GM21515 (cell line): ENCODE measurements around the gene SLC2A9.

ENCODE experiments used
- ATAC-seq: cut with Tn5 transposase; IDR thresholded peaks from one replicate; pipeline ENCODE4 v1.9.1; 2021; ENCODE audit not compliant: unreplicated experiment

Gene SLC2A9

GRCh38 chr4:10020106-10020505 is 1.2 kb downstream of the SLC2A9 start:
- no peak for ATAC-seq

GRCh38 chr4:10019521-10020051 is 1.7 kb downstream of the SLC2A9 start:
- ATAC-seq = no peak

GRCh38 chr4:10018818-10019461 is 2.4 kb downstream of the SLC2A9 start:
- peak; percentile 96 for ATAC-seq

- no peak for ATAC-seq
Measured at GRCh38 chr4:10017037-10017893, 4.0 kb downstream of the SLC2A9 start.

- no peak for ATAC-seq
Measured at GRCh38 chr4:10016169-10016568, 5.1 kb downstream of the SLC2A9 start.

- no peak for ATAC-seq
Measured at GRCh38 chr4:10015140-10015753, 6.0 kb downstream of the SLC2A9 start.

GRCh38 chr4:10013722-10014121 is 7.6 kb downstream of the SLC2A9 start:
- peak; percentile 43 for ATAC-seq

GRCh38 chr4:10011885-10012284 is 9.4 kb downstream of the SLC2A9 start:
- ATAC-seq = no peak

- no peak for ATAC-seq
Measured at GRCh38 chr4:10011277-10011676, 10.0 kb downstream of the SLC2A9 start.

- ATAC-seq = no peak
Measured at GRCh38 chr4:10009861-10010500, 11.3 kb downstream of the SLC2A9 start.

GRCh38 chr4:10008609-10009005 is 12.7 kb downstream of the SLC2A9 start:
- no peak for ATAC-seq

- ATAC-seq = peak; percentile 47
Measured at GRCh38 chr4:10007793-10008608, 13.3 kb downstream of the SLC2A9 start.

- peak; percentile 51 for ATAC-seq
Measured at GRCh38 chr4:10007436-10007740, 13.9 kb downstream of the SLC2A9 start.

GRCh38 chr4:10006601-10007435 is 14.5 kb downstream of the SLC2A9 start:
- peak; percentile 12 for ATAC-seq

- ATAC-seq = peak; percentile 38
Measured at GRCh38 chr4:10006231-10006600, 15.1 kb downstream of the SLC2A9 start.

- no peak for ATAC-seq
Measured at GRCh38 chr4:10005632-10006031, 15.7 kb downstream of the SLC2A9 start.

GRCh38 chr4:10003666-10004065 is 17.6 kb downstream of the SLC2A9 start:
- ATAC-seq = no peak

- no peak for ATAC-seq
Measured at GRCh38 chr4:10002278-10002677, 19.0 kb downstream of the SLC2A9 start.

GRCh38 chr4:10001757-10002156 is 19.5 kb downstream of the SLC2A9 start:
- no peak for ATAC-seq
